Stimulated activated naive CD8-positive, alpha-beta T cell treated with anti-CD3 and anti-CD28 coated beads, Interleukin-15, amount 100 ng/mL, for 72 hours (primary cell): ENCODE data around the gene ARL16.
A peak's percentile ranks its signal among the peaks of the same experiment; 100 is the strongest.

Source experiments
- ATAC-seq: fragments of 150-1000 bp; cut with Tn5 transposase; 2 replicates; pipeline ENCODE4 v1.10.0; 2021; ENCODE audit warnings: mild to moderate bottlenecking, moderate library complexity
- DNase-seq, 2 donors: peaks; one replicate each; pipeline ENCODE4 v3.0.0; 2021 to 2022
- H3K27ac Mint-ChIP-seq, 2 donors: one replicate each; pipeline ENCODE4 v1.8.0; 2022; ENCODE audit warnings: mild to moderate bottlenecking in 2 of 2, mixed read lengths in 2 of 2, moderate library complexity in 2 of 2
- H3K27me3 Mint-ChIP-seq: one replicate; pipeline ENCODE4 v1.8.0; 2022; ENCODE audit warnings: mixed read lengths
- H3K4me1 Mint-ChIP-seq: one replicate; pipeline ENCODE4 v1.8.0; 2022; ENCODE audit warnings: mild to moderate bottlenecking, mixed read lengths
- H3K4me3 Mint-ChIP-seq, 2 donors: one replicate each; pipeline ENCODE4 v1.8.0; 2022; ENCODE audit warnings: mild to moderate bottlenecking in 2 of 2, mixed read lengths in 2 of 2, moderate library complexity in 1 of 2
- H3K9me3 Mint-ChIP-seq, 2 donors: one replicate each; pipeline ENCODE4 v1.8.0; 2022; ENCODE audit warnings: mixed read lengths in 2 of 2

Gene ARL16

DNA sequence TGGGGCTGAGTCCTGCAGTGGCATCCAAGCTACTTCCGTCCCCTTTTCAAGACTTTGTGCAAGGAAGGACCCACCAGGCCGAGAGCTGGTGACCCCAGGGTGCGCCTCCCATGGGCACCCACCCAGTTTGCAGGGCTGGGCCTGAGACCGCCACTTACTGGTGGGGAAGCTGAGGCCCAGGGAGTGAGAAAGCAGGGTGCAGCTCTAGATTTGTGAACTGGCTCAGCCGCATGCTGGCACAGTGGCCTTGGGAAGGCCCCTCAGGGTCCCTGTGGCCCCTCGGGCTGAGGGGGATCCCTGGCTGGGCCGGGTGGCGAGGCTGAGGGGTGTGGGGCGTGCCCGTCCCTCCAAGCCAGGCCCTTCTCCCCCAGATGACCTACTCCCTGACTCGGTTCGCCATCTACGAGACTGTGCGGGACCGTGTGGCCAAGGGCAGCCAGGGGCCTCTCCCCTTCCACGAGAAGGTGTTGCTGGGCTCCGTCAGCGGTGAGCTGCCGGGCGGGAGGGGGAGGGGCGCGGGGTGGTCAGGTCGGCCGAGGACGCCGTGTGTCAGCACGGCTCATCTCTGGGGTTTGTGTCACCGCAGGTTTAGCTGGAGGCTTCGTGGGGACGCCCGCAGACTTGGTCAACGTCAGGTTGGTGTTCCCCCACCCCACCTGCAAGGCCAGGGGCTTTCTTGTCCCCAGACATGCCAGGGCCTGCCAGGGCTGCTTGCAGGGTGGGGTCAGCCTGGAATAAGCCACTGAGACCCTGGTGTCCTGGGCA is 31.7 kb upstream of the ARL16 start:
- H3K27ac Mint-ChIP-seq: no peak overlapping the region
- H3K27me3 Mint-ChIP-seq: no peaks in the 10 kb centered on the region
- ATAC-seq (no peak), DNase-seq (no peak)
- no peak overlapping the region for H3K4me3 Mint-ChIP-seq
- peaks cover 37% of the 10 kb centered on the region for H3K4me1 Mint-ChIP-seq
- no peaks in the 10 kb centered on the region for H3K9me3 Mint-ChIP-seq

DNA sequence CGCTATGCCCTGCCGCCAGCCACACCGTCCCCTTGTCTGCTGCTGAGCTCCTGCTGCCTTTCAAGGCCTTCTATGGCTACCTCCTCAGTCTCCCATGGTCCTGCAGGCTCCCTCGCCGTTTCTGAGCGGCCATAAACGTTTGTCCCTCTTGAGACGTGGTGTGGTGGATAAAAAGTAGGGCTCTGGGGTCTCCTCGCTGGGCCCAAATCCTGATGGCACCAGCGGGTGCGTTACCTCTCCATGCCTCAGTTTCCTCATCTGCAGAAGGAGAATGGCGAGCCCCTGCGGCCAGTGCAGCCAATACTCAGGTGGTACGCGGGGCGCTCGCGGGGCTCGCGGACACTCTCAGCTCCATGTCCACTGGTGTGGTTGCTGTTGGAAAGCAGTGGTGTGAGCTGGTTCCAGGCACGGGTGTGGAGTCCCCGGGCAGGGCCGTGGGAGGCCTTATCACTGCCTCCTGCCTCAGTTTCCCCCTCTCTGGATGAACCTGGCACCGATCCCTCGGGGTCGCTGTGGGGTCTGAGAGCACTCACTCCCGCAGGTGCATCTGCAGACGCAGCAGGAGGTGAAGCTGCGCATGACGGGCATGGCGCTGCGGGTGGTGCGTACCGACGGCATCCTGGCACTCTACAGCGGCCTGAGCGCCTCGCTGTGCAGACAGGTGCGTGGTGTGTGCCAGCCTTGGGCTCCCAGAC is 31.0 kb upstream of the ARL16 start:
- peak overlapping the region; percentile 18 to 29 for H3K4me3 Mint-ChIP-seq
- H3K4me1 Mint-ChIP-seq: peaks cover 43% of the 10 kb centered on the region
- H3K9me3 Mint-ChIP-seq: no peaks in the 10 kb centered on the region
- H3K27ac Mint-ChIP-seq: no peak overlapping the region
- no peaks in the 10 kb centered on the region for H3K27me3 Mint-ChIP-seq
- DNase-seq: no peak
- ATAC-seq: no peak

DNA sequence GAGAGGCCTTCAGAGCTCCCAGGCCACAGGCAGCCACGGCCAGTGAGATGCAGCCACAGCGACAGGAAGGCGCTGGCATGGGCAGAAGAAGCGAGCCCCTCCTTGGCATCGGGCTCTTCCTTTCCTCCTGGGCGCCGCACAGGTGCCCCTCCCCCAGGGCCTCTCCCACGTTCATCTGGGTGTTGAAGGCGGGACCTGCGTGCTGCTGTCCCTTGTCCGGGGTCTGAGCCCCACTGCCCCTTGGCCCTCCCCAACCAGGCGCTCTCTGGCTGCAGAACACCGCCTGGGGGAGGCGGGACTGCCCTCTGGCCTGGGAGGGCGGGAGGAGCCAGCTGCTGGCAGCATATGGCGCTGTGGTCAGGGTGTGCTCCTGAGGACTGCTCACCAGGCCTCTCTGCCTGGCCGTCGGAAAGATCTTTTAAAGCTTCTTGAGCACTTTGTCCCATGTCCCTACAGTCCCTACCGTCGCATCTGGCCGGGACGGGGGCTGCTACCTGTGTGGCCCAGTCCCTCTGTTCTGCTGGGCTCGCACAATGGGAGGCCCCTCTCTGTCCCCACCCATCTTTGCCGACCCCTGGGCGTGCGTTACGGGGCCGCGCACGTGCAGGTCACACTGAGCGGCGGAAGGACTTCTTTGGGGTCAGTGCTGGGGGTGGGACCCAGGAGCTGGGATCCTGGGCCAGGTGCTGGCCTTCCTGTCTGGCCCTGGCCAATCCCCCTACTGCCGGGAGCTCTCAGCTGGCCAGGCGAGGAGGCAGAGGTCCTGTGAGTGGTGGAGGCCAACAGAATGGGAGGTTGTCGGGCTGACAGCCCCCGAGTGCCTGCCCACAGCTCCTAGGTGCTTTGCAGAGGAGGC is 30.2 kb upstream of the ARL16 start:
- DNase-seq (peak in 1 of 2 donors; percentile 18), ATAC-seq (no peak)
- Mint-ChIP-seq H3K4me1 (peaks cover 43% of the 10 kb centered on the region), H3K27ac (no peak overlapping the region), H3K27me3 (no peaks in the 10 kb centered on the region), H3K9me3 (no peaks in the 10 kb centered on the region), H3K4me3 (peak overlapping the region in 1 of 2 donors; percentile 86)

DNA sequence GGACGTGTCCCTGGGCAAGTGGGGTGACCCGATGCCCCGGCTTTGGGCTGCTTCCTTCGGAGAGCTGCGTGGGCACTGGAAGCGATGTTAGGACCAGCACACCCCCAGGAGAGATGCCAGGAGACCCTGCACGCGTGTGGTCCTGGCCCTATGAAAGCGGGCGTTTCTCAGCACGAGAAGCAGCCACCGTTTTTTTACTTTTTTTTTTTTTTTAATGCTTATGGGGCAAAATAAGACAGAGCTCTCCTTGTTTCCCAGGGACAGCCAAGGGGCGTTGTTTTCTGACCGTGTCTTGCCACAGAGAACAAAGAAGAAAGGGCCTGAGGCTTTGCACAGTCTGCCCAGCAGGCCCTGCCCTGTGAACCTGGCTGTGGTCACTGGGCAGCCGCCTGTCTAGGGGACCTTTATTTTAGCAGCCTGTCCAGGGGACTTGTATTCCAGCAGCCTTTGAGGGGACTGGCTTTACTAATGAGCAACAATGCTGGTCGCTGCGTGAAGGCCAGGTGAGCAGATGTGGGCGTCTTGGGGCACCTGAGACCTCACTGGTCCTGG is 29.5 kb upstream of the ARL16 start:
- Mint-ChIP-seq H3K9me3 (no peaks in the 10 kb centered on the region), H3K4me3 (peak overlapping the region; percentile 86 to 90), H3K27ac (peak overlapping the region; percentile 70 to 88), H3K4me1 (peaks cover 43% of the 10 kb centered on the region), H3K27me3 (no peaks in the 10 kb centered on the region)
- DNase-seq (no peak), ATAC-seq (no peak)

DNA sequence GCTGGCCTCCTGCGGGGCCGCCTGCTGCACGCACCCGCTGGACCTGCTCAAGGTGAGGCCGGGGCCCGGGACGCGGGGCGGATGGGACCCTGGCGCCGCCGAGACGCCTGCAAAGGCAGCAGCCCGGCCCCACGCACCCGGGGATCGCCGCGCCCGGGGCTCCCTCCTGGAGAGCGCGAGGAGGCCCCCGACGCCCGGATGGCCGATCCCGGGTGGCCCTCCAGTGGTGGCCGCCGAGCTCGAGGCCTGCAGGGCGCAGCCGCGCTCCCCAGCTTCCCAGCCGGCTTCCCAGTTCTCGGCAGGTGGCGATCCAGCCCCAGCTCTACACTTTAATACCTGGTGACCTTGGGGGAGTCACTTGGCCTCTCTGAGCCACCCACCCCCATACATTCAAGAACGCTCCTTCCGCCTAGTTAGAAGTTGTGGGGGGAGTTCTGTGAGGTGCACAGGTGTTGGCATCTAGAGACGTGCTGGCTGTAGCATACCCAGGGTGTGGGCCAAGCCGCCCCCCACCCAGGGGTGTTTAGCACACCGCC is 28.9 kb upstream of the ARL16 start:
- no peaks in the 10 kb centered on the region for H3K9me3 Mint-ChIP-seq
- peak overlapping the region; percentile 86 to 90 for H3K4me3 Mint-ChIP-seq
- peaks cover 45% of the 10 kb centered on the region for H3K4me1 Mint-ChIP-seq
- DNase-seq (no peak), ATAC-seq (peak; percentile 46)
- no peaks in the 10 kb centered on the region for H3K27me3 Mint-ChIP-seq
- H3K27ac Mint-ChIP-seq: peak overlapping the region in 1 of 2 donors; percentile 70

DNA sequence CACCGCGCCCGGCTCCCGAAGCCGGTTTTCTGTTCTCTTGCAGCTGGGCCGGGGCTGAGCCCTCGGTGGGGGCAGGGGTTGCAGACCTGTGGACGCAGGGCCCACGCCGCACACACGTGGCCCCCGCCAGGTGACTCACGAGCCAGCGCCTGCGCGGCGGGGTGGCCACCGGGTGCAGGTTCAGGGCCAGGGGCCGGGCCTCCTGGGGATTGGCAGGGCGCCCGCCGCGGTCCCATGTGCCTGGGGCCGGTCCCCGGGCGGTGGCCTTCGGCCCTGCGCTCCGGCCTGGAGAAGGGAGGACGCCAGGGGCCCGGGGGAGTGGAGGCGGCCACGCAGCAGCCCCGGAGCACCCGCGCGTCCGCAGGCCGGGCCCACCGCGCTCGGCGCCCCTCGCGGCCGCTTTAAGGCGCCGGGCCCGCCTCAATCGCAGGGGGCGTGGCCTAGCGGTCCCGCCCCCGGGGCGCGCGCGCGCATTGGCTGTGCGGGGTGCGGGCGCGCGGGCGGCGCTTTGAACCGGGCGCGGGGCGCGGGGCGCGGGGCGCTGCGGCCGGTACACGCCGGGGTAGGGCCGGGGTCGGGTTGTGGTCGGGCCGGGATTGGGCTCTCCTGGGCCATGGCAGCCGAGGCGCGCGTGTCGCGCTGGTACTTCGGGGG is 28.3 kb upstream of the ARL16 start, which contains the start of gene SLC25A10:
Gene SLC25A10, plus strand, starts transcription at position 471 of the 654 bp plus-strand sequence. Its CDS starts 143 bp downstream, at position 614.
- DNase-seq: peak; percentile 86
- Mint-ChIP-seq H3K4me1 (peaks cover 50% of the 10 kb centered on the region), H3K27ac (peak within 1 kb of the TSS; percentile 88 to 95), H3K27me3 (no peaks in the 10 kb centered on the region), H3K4me3 (peak within 1 kb of the TSS; percentile 88 to 90), H3K9me3 (no peaks in the 10 kb centered on the region)
- ATAC-seq: peak; percentile 91

DNA sequence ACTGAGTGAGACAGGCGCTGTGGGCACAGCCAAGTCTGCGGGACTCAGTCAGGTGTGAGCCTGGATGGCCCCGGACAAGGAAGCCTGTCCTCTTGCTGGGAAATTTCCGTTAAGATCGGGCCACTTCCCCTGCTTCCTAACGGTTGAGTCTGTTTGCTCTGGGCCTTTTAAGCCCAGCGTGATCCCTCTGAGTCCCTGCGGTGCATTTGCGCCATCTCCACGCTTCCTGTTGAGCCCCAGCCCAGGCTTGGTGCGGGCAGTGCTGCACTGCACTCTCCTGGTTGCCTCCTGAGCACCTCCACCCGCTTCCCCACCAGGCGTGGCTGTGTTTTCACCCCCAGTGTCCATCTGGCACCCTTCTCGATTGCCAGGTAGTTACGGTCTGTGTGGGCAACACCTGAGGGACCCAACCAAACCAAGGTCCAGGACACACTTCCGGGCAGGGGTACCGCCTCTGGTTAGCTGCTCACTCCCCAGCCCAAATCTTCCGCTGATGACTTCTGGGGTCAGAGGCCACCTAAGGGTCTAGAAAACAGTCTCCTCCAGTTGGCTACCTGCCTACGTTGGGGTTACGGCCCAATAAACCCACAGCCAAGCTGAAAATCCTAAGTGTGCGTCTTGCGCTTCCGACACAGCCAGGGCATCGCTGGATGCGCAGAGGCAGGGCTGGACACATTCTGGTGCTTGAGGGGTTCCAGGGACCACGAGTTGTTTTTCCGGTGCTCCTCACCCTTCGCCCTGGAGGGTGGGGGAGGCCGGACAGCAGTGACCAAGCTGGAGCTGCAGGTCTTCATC is 27.1 kb upstream of the ARL16 start:
- Mint-ChIP-seq H3K4me1 (peaks cover 62% of the 10 kb centered on the region), H3K9me3 (no peaks in the 10 kb centered on the region), H3K4me3 (peak overlapping the region; percentile 81 to 88), H3K27ac (peak overlapping the region in 1 of 2 donors; percentile 63), H3K27me3 (no peaks in the 10 kb centered on the region)
- ATAC-seq (no peak), DNase-seq (peak in 1 of 2 donors; percentile 28)

DNA sequence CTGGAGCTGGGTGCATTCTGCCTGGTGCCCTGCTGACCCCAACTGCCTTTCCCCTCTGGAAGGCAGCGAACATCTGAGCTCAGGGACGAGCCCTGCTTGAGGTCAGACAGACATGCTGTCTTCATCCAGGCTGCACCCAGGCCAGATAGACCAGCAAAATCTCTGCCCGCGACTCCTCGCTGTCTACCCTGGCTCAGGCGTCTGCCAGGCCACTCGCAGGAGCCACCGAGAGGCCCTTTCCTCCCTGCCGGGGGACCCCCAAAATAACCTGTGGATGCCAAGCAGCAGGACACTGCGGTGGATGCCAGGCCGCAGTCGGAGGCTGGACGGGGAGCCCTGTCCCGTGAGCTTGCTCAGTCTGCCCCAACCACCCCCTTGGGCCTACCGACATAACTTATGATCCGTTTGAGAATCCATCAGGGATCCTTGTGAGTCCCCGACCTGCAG is 25.2 kb upstream of the ARL16 start:
- ATAC-seq: no peak
- H3K4me1 Mint-ChIP-seq: peaks cover 71% of the 10 kb centered on the region
- DNase-seq: no peak
- H3K4me3 Mint-ChIP-seq: no peak overlapping the region
- H3K27ac Mint-ChIP-seq: no peak overlapping the region
- H3K9me3 Mint-ChIP-seq: no peaks in the 10 kb centered on the region
- H3K27me3 Mint-ChIP-seq: no peaks in the 10 kb centered on the region

DNA sequence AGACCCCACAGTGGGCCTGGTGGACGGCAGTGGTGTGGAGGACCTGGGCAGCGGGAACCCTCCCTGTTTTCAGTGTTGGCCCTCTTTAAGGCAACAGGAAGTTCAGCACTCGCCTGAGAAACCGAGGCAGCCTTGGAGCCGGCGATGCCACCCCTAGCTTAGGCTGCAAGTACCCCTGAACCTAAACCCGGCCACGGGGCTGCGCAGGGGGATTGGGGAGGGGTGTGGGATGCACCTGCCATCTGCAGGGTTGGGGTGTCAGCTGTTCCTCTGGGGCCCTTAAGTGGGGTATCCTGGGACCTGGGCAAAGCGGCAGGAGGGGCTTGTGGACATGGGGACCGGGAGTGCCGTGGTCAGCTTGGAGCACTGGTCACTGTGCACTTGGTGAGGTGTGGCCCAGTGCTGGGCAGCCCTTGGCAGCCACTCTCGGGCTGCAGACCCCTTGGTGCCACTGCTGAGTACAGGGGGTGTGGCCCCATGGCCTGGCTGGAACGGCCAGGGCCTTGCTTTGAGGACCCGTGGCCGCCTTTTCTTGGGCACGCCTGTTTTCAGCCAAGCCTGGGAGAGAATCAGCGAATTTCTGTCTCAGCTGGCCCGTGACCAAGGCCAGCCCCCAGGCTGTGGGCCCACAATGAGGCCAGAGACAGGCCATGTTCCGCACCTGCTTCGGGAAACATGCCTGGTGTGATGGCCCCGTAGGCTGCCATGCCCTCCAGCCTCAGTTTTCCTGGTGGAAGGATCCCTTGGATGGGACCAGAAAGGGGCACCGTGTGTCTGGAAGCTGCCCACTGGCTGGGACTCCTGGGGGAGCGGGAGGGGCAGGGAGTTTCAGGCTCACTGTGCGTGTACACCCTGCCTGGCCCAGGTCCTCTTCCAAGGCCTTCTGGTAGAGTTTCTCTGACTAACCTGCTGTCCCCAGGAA is 24.4 kb upstream of the ARL16 start:
- Mint-ChIP-seq H3K4me3 (no peak overlapping the region), H3K27ac (no peak overlapping the region), H3K4me1 (peaks cover 63% of the 10 kb centered on the region), H3K9me3 (no peaks in the 10 kb centered on the region), H3K27me3 (no peaks in the 10 kb centered on the region)
- no peak for DNase-seq
- no peak for ATAC-seq

DNA sequence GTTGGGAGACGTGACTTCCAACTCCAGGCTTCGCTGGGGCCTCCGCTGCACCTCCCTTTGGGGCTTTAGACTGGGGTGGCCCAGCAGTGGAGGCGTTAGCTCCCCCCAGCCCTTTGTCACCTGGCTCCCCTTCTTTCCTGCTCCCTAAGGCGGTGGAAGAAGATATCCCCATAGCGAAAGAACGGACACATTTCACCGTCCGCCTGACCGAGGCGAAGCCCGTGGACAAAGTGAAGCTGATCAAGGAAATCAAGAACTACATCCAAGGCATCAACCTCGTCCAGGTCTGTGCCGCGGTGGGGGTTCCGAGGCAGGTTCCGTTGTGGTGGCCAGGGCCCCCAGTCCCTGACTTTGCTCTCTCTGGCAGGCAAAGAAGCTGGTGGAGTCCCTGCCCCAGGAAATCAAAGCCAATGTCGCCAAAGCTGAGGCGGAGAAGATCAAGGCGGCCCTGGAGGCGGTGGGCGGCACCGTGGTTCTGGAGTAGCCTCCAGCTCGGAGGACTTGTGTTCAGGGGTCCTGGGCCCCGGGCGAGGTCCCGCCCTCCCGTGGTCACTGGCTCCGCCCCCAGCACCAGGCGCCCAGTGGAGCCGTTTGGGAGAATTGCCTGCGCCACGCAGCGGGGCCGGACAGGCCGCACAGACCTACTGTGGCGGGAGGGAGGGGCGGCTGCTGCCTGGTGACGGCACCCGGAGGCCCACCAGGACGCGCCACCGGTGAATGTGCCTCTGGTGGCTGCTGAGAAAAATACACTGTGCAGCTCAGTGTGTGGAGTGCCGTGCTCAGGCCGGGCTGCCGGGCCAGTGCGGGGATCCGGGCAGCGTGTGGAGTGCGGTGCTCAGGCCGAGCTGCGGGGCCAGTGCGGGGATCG is 23.4 kb upstream of the ARL16 start:
- Mint-ChIP-seq H3K27me3 (no peaks in the 10 kb centered on the region), H3K27ac (peak overlapping the region in 1 of 2 donors; percentile 27), H3K9me3 (no peaks in the 10 kb centered on the region), H3K4me1 (peaks cover 65% of the 10 kb centered on the region), H3K4me3 (no peak overlapping the region)
- no peak for ATAC-seq
- DNase-seq: peak in 1 of 2 donors; percentile 13

DNA sequence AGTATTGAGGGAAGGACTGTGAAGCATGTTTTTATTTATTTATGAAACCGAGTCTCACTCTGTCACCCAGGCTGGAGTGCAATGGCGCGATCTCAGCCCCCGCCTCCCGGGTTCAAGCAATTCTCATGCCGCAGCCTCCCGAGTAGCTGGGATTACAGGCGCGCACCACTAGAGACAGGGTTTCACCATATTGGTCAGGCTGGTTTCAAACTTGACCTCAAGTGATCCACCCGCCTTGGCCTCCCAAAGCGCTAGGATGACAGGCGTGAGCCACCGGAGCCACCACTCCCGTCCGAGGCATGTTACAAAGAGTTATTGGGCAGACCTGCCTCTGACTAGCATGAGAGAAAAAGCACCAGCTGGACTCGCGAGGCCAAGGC is 22.6 kb upstream of the ARL16 start:
- Mint-ChIP-seq H3K4me3 (no peak overlapping the region), H3K4me1 (peaks cover 67% of the 10 kb centered on the region), H3K27ac (no peak overlapping the region), H3K9me3 (no peaks in the 10 kb centered on the region), H3K27me3 (no peaks in the 10 kb centered on the region)
- DNase-seq (no peak), ATAC-seq (no peak)

DNA sequence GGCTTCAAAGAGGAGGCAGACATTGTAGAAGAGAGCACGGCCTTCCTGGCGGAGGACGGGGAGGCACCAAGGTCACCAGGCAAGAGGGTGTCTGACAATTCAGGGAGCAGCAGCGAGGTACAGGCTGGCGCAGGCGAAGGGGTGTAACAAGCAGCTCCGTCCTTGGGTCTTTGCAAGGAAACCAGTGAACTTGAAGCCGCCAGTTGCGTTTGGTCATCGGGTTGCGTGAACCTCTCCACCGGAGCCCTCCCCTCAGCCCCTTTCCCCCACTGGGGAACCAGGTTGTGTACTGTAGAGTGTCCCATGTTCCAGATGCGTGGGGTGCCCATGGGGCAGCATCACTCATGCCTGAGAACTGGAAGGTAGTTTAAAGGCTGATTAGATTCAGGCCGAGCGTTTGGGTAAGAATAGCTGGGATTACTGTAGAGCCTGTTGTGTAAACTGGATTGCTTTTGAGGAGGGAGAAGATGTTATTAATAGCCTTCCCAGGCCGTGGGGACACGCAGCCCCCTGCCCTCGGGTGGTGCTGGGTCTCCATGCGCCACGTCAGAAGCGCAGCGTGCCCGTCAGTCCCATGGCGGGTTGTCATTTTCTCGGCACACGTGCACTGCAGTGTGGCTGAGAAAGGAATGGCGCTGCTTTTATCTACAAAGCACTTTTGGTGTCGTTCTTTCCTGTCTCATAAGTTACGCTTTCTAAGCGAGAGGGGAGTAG is 22.1 kb upstream of the ARL16 start:
- Mint-ChIP-seq H3K9me3 (no peaks in the 10 kb centered on the region), H3K27ac (peak overlapping the region; percentile 11 to 45), H3K27me3 (no peaks in the 10 kb centered on the region), H3K4me1 (peaks cover 67% of the 10 kb centered on the region), H3K4me3 (peak overlapping the region in 1 of 2 donors; percentile 30)
- ATAC-seq (no peak), DNase-seq (no peak)
